Mesendoderm (in vitro differentiated cells): Measurements from ENCODE around the gene ARL6IP4.

Experiments
- DNase-seq: peaks from one replicate; pipeline ENCODE4 v3.0.0; 2013
- H2AK5ac ChIP-seq: 2 replicates; pipeline ENCODE4 v1.6.1; 2013; ENCODE audit warnings: low read length, inconsistent platforms
- H2BK120ac ChIP-seq: 2 replicates; pipeline ENCODE4 v1.6.1; 2013; ENCODE audit warnings: low read depth, mild to moderate bottlenecking, low read length, moderate library complexity, mixed read lengths
- H2BK15ac ChIP-seq: replicated peaks from 2 replicates; pipeline ENCODE4 v1.6.1; 2013; ENCODE audit warnings: low read depth, mild to moderate bottlenecking, moderate library complexity
- H2BK5ac ChIP-seq: 2 replicates; pipeline ENCODE4 v1.6.1; 2013; ENCODE audit warnings: low read length, inconsistent platforms
- H3K18ac ChIP-seq: 2 replicates; pipeline ENCODE4 v1.6.1; 2013; ENCODE audit warnings: mild to moderate bottlenecking, low read length, mixed read lengths
- H3K23ac ChIP-seq: one replicate; pipeline ENCODE4 v1.6.1; 2013; ENCODE audit warnings: low read length
- H3K27ac ChIP-seq: 2 replicates; pipeline ENCODE4 v1.5.1; 2013; ENCODE audit warnings: low read depth, mild to moderate bottlenecking, inconsistent platforms, low read length, moderate library complexity
- H3K27me3 ChIP-seq: 2 replicates; pipeline ENCODE4 v1.6.1; 2013; ENCODE audit warnings: low read length, control low read depth, mild to moderate bottlenecking, inconsistent platforms; ENCODE audit not compliant: insufficient read depth, poor library complexity
- H3K36me3 ChIP-seq: 2 replicates; pipeline ENCODE4 v1.6.1; 2013; ENCODE audit warnings: low read length, inconsistent platforms; ENCODE audit not compliant: control insufficient read depth, insufficient read depth
- H3K4ac ChIP-seq: one replicate; pipeline ENCODE4 v1.6.1; 2013; ENCODE audit warnings: low read depth, mild to moderate bottlenecking, low read length, moderate library complexity
- H3K4me1 ChIP-seq: 2 replicates; pipeline ENCODE4 v1.6.1; 2013; ENCODE audit warnings: low read depth, low read length, inconsistent platforms; ENCODE audit not compliant: control insufficient read depth
- H3K4me2 ChIP-seq: 2 replicates; pipeline ENCODE4 v1.6.1; 2013; ENCODE audit warnings: low read length
- H3K4me3 ChIP-seq: 2 replicates; pipeline ENCODE4 v1.5.1; 2013; ENCODE audit warnings: mild to moderate bottlenecking, low read length
- H3K56ac ChIP-seq: one replicate; pipeline ENCODE4 v1.6.1; 2013; ENCODE audit warnings: low read length
- H3K79me1 ChIP-seq: 2 replicates; pipeline ENCODE4 v1.6.1; 2013; ENCODE audit warnings: low read length, inconsistent platforms
- H3K79me2 ChIP-seq: 2 replicates; pipeline ENCODE4 v1.6.1; 2013; ENCODE audit warnings: mild to moderate bottlenecking, low read length; ENCODE audit not compliant: control insufficient read depth, insufficient read depth
- H3K9ac ChIP-seq: 2 replicates; pipeline ENCODE4 v1.6.1; 2013; ENCODE audit warnings: low read length, inconsistent platforms
- H4K5ac ChIP-seq: one replicate; pipeline ENCODE4 v1.6.1; 2013; ENCODE audit warnings: low read length
- H4K8ac ChIP-seq: one replicate; pipeline ENCODE4 v1.6.1; 2013; ENCODE audit warnings: low read depth, mild to moderate bottlenecking, control low read depth, low read length, moderate library complexity
- WGBS: extraction: QIAGEN DNeasy Blood & Tissue Kit; methylation state at CpG from one replicate; pipeline ENCODE4 v1.1.7; 2013; ENCODE audit warnings: low lambda C conversion rate, missing lambda C conversion rate; ENCODE audit not compliant: insufficient coverage; ENCODE audit errors: extremely low coverage; 5-methylcytosine and 5-hydroxymethylcytosine counted together

The ARL6IP4 gene

GRCh38 chr12:122996621-122997342 is 16.3 kb downstream of the ARL6IP4 start:
- Histone ChIP-seq H3K79me1 (no peaks in the 10 kb centered on the region), H3K79me2 (no peaks in the 10 kb centered on the region), H3K56ac (no peak overlapping the region), H3K4me1 (no peaks in the 10 kb centered on the region), H2BK15ac (no peak overlapping the region), H3K23ac (no peak overlapping the region), H3K4ac (no peak overlapping the region), H3K36me3 (no peaks in the 10 kb centered on the region), H3K9ac (no peak overlapping the region), H3K27ac (no peak overlapping the region), H2BK5ac (no peak overlapping the region), H3K27me3 (no peaks in the 10 kb centered on the region), H3K18ac (no peak overlapping the region), H4K5ac (no peak overlapping the region), H2AK5ac (no peak overlapping the region), H4K8ac (no peak overlapping the region), H3K4me2 (no peak overlapping the region), H3K4me3 (no peak overlapping the region), H2BK120ac (no peak overlapping the region)
- WGBS, result no CpG with 5 or more reads among the region's 16 CpGs
- DNase-seq, result no peak

GRCh38 chr12:122997343-122998250 is 17.1 kb downstream of the ARL6IP4 start:
- DNase-seq, result no peak
- H3K23ac ChIP-seq, result no peak overlapping the region
- no peaks in the 10 kb centered on the region for H3K27me3 ChIP-seq
- H2BK120ac ChIP-seq, result no peak overlapping the region
- no peak overlapping the region for H3K27ac ChIP-seq
- no peaks in the 10 kb centered on the region for H3K79me2 ChIP-seq
- no peak overlapping the region for H2BK5ac ChIP-seq
- no peak overlapping the region for H3K9ac ChIP-seq
- no peak overlapping the region for H4K5ac ChIP-seq
- H3K36me3 ChIP-seq, result no peaks in the 10 kb centered on the region
- no peak overlapping the region for H3K4me3 ChIP-seq
- no peak overlapping the region for H3K4me2 ChIP-seq
- no peak overlapping the region for H2AK5ac ChIP-seq
- H3K18ac ChIP-seq, result no peak overlapping the region
- H3K56ac ChIP-seq, result no peak overlapping the region
- no peaks in the 10 kb centered on the region for H3K79me1 ChIP-seq
- no CpG with 5 or more reads among the region's 25 CpGs for WGBS
- H4K8ac ChIP-seq, result no peak overlapping the region
- no peaks in the 10 kb centered on the region for H3K4me1 ChIP-seq
- no peak overlapping the region for H2BK15ac ChIP-seq
- H3K4ac ChIP-seq, result no peak overlapping the region

- no peak overlapping the region for H3K4me3 ChIP-seq
- H3K27me3 ChIP-seq, result no peaks in the 10 kb centered on the region
- WGBS, result no CpG with 5 or more reads among the region's 4 CpGs
- H3K56ac ChIP-seq, result no peak overlapping the region
- H2BK120ac ChIP-seq, result no peak overlapping the region
- no peak overlapping the region for H4K5ac ChIP-seq
- H3K27ac ChIP-seq, result no peak overlapping the region
- H3K79me1 ChIP-seq, result no peaks in the 10 kb centered on the region
- H3K4me1 ChIP-seq, result no peaks in the 10 kb centered on the region
- H4K8ac ChIP-seq, result no peak overlapping the region
- no peak overlapping the region for H3K4me2 ChIP-seq
- H3K79me2 ChIP-seq, result no peaks in the 10 kb centered on the region
- H3K18ac ChIP-seq, result no peak overlapping the region
- no peak overlapping the region for H2BK15ac ChIP-seq
- H3K9ac ChIP-seq, result no peak overlapping the region
- H2BK5ac ChIP-seq, result no peak overlapping the region
- no peaks in the 10 kb centered on the region for H3K36me3 ChIP-seq
- no peak overlapping the region for H2AK5ac ChIP-seq
- no peak for DNase-seq
- H3K4ac ChIP-seq, result no peak overlapping the region
- H3K23ac ChIP-seq, result no peak overlapping the region
These were observed 17.8 kb downstream of the ARL6IP4 start for GRCh38 chr12:122998316-122998715.

- H4K8ac ChIP-seq, result no peak overlapping the region
- H3K56ac ChIP-seq, result no peak overlapping the region
- H2BK15ac ChIP-seq, result no peak overlapping the region
- no peaks in the 10 kb centered on the region for H3K36me3 ChIP-seq
- H2BK120ac ChIP-seq, result no peak overlapping the region
- WGBS, result no CpG with 5 or more reads among the region's 8 CpGs
- DNase-seq, result no peak
- no peak overlapping the region for H3K4me3 ChIP-seq
- no peak overlapping the region for H3K18ac ChIP-seq
- no peak overlapping the region for H3K27ac ChIP-seq
- H2AK5ac ChIP-seq, result no peak overlapping the region
- H3K4me1 ChIP-seq, result no peaks in the 10 kb centered on the region
- H3K27me3 ChIP-seq, result no peaks in the 10 kb centered on the region
- no peak overlapping the region for H2BK5ac ChIP-seq
- no peak overlapping the region for H3K4ac ChIP-seq
- no peaks in the 10 kb centered on the region for H3K79me1 ChIP-seq
- no peak overlapping the region for H4K5ac ChIP-seq
- H3K79me2 ChIP-seq, result no peaks in the 10 kb centered on the region
- no peak overlapping the region for H3K9ac ChIP-seq
- H3K23ac ChIP-seq, result no peak overlapping the region
- no peak overlapping the region for H3K4me2 ChIP-seq
These were observed 18.9 kb downstream of the ARL6IP4 start for GRCh38 chr12:122999196-122999946.

GRCh38 chr12:122999986-123000420 is 19.5 kb downstream of the ARL6IP4 start:
- Histone ChIP-seq H3K18ac (no peak overlapping the region), H3K4me1 (no peaks in the 10 kb centered on the region), H4K8ac (no peak overlapping the region), H3K27me3 (no peaks in the 10 kb centered on the region), H2AK5ac (no peak overlapping the region), H3K36me3 (no peaks in the 10 kb centered on the region), H3K79me2 (no peaks in the 10 kb centered on the region), H3K4me3 (no peak overlapping the region), H3K23ac (no peak overlapping the region), H3K27ac (no peak overlapping the region), H3K79me1 (no peaks in the 10 kb centered on the region), H2BK15ac (no peak overlapping the region), H2BK5ac (no peak overlapping the region), H2BK120ac (no peak overlapping the region), H3K4ac (no peak overlapping the region), H3K9ac (no peak overlapping the region), H3K4me2 (no peak overlapping the region), H4K5ac (no peak overlapping the region), H3K56ac (no peak overlapping the region)
- no peak for DNase-seq
- no CpG with 5 or more reads among the region's 20 CpGs for WGBS
